CD4-positive, alpha-beta T cell (primary cell): ENCODE results near the gene CYTH2. TPM values are rescaled to one million over a fixed set of nuclear protein-coding genes. Genes with fewer than 3 reads are reported as not detected.

ENCODE experiments used
- ATAC-seq: fragments of 200-7000 bp; cut with Tn5 transposase; one replicate; pipeline ENCODE4 v1.10.0; 2022; ENCODE audit warnings: mild to moderate bottlenecking; ENCODE audit not compliant: poor library complexity
- CTCF ChIA-PET: fragments of 350-600 bp; sonication (Branson Sonifier 250); formaldehyde crosslinking; loops from one replicate; lab custom pipeline; 2021; ENCODE audit warnings: antibody characterized with exemption, inconsistent platforms; lab: Charles Lee
- POLR2A ChIA-PET: fragments of 350-600 bp; sonication (Branson Sonifier 250); formaldehyde crosslinking; loops from one replicate; lab custom pipeline; 2021; ENCODE audit warnings: antibody characterized with exemption, inconsistent platforms; lab: Charles Lee
- DNase-seq, 14 experiments: peaks; one replicate each; pipeline ENCODE4 v3.0.0-alpha.2; 2013 to 2020; ENCODE audit warnings: mixed read lengths in 2 of 14
- H3K27ac ChIP-seq, 2 donors: one replicate each; pipeline versions ENCODE4 v1.5.1 to v1.7.0; 2013; ENCODE audit warnings: low read length in 2 of 2, low read depth in 1 of 2, mild to moderate bottlenecking in 1 of 2
- H3K27me3 ChIP-seq, 2 experiments: 1 replicate in 1 of 2; 2 replicates in 1 of 2; pipeline versions ENCODE4 v1.6.1 to v1.7.0; 2013; ENCODE audit warnings: low read length in 2 of 2, control low read depth in 1 of 2, mild to moderate bottlenecking in 1 of 2, moderate library complexity in 1 of 2; ENCODE audit not compliant: insufficient read depth in 2 of 2, control insufficient read depth in 1 of 2
- H3K36me3 ChIP-seq: one replicate; pipeline ENCODE4 v1.6.1; 2013; ENCODE audit warnings: low read length, control low read depth; ENCODE audit not compliant: insufficient read depth
- H3K4me1 ChIP-seq: one replicate; pipeline ENCODE4 v1.6.1; 2013; ENCODE audit warnings: low read length, control low read depth; ENCODE audit not compliant: insufficient read depth
- H3K4me3 ChIP-seq: one replicate; pipeline ENCODE4 v1.5.1; 2013; ENCODE audit warnings: mild to moderate bottlenecking, low read length, moderate library complexity
- H3K9me3 ChIP-seq, 2 experiments: 1 replicate in 1 of 2; 2 replicates in 1 of 2; pipeline versions ENCODE4 v1.6.1 to v1.7.0; 2013; ENCODE audit warnings: low read length in 2 of 2, mild to moderate bottlenecking in 2 of 2, control low read depth in 1 of 2, moderate library complexity in 1 of 2; ENCODE audit not compliant: control insufficient read depth in 1 of 2, insufficient read depth in 1 of 2
- H3K27ac Mint-ChIP-seq: one replicate; pipeline ENCODE4 v1.8.0; 2020; ENCODE audit warnings: mixed read lengths
- H3K27me3 Mint-ChIP-seq: one replicate; pipeline ENCODE4 v1.8.0; 2021; ENCODE audit warnings: mixed read lengths
- H3K36me3 Mint-ChIP-seq: one replicate; pipeline ENCODE4 v1.8.0; 2021; ENCODE audit warnings: low read depth, mixed read lengths
- H3K4me1 Mint-ChIP-seq: one replicate; pipeline ENCODE4 v1.8.0; 2021; ENCODE audit warnings: low read depth, mixed read lengths
- H3K4me3 Mint-ChIP-seq: one replicate; pipeline ENCODE4 v1.8.0; 2020; ENCODE audit warnings: mild to moderate bottlenecking, mixed read lengths
- H3K9me3 Mint-ChIP-seq: one replicate; pipeline ENCODE4 v1.8.0; 2020; ENCODE audit warnings: mixed read lengths
- CTCF ChIP-seq: fragments of 200-600 bp; IDR thresholded peaks from one replicate; pipeline ENCODE4 v1.8.0; 2022; ENCODE audit warnings: antibody characterized with exemption, mild to moderate bottlenecking
- intact Hi-C, 2 experiments: fragments of 100-400 bp; cut with DNase I in 1 of 2; cut with micrococcal nuclease in 1 of 2; formaldehyde crosslinking; loops; one replicate each; pipeline versions ENCODE4 v1.15.1 to v1.9.0; 2023 to 2025; cut with DNase I, micrococcal nuclease
- total RNA-seq, 174 experiments: library from RNA in 2 of 174; stranded (reverse) in 2 of 174; gene quantifications; one replicate each; pipeline ENCODE4 v1.2.3 and lab custom pipeline; 2021 to 2026

The CYTH2 gene
- total RNA-seq, 2 experiments from 2014 or later = 23.4 to 25.3 TPM

DNA sequence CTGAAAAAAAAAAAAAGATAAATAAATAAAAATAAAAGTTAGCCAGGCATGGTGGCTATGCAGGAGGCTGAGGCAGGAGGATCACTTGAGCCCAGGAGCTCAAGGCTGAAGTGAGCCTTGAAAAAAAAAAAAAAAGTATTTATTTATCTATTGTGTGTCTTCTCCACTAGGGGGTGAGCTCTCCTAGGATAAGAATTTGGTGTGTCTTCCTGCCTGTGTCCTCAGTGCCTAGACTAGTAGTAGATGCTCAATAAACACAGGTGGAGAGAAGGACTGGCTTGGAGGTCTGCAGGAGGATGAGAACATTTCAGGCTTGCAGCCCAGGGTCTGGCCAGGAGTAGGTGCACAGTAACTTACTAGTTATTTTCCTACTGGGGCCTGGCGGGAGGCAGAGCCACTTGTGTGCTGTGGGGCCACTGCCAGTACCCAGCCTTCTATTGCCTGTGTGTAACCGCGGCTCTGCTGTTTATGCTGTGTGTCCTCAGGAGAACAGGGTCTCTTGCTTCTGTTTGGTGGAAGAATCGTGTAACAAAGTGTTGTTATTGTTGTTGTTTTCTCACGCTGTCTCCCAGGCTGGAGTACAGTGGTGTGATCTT lies 37.1 kb downstream of the CYTH2 start:
- peak in 4 of 14 experiments; percentile 31 to 78 (median 72) for DNase-seq
- H3K4me3 Mint-ChIP-seq = peak overlapping the region; percentile 16
- peaks cover 16% of the 10 kb centered on the region for H3K36me3 Mint-ChIP-seq
- H3K27me3 ChIP-seq = no peaks in the 10 kb centered on the region
- H3K27me3 Mint-ChIP-seq = no peaks in the 10 kb centered on the region
- TF ChIP-seq CTCF = peak; percentile 68
- peaks cover 26% of the 10 kb centered on the region for H3K4me1 Mint-ChIP-seq
- H3K27ac Mint-ChIP-seq = no peak overlapping the region
- peak; percentile 10 for ATAC-seq
- ChIA-PET CTCF (interaction anchor here (0.6 to 3.7 kb wide), 13 partner anchors 8 to 115 kb away, joined by 3 to 30 read pairs (median 4); partner anchors contain the start of genes KDELR1, RPL18 and SPHK2), POLR2A (interaction anchor here (0.6 to 1.0 kb wide), 6 partner anchors 75 to 131 kb away, joined by 3 to 5 read pairs (median 4); no protein-coding TSS in a partner anchor)
- H3K4me3 ChIP-seq = no peak overlapping the region
- H3K9me3 ChIP-seq = peaks cover 0 to 3% of the 10 kb centered on the region in 2 experiments
- intact Hi-C loops = loop anchor here (1.0 to 10.0 kb wide), 5 partner anchors 78 to 336 kb away; partner anchors contain the start of gene MAMSTR (in 1 of the 2)
- no peaks in the 10 kb centered on the region for H3K9me3 Mint-ChIP-seq
- peaks cover 28% of the 10 kb centered on the region for H3K4me1 ChIP-seq
- no peak overlapping the region for H3K27ac ChIP-seq
- H3K36me3 ChIP-seq = peaks cover 11% of the 10 kb centered on the region

DNA sequence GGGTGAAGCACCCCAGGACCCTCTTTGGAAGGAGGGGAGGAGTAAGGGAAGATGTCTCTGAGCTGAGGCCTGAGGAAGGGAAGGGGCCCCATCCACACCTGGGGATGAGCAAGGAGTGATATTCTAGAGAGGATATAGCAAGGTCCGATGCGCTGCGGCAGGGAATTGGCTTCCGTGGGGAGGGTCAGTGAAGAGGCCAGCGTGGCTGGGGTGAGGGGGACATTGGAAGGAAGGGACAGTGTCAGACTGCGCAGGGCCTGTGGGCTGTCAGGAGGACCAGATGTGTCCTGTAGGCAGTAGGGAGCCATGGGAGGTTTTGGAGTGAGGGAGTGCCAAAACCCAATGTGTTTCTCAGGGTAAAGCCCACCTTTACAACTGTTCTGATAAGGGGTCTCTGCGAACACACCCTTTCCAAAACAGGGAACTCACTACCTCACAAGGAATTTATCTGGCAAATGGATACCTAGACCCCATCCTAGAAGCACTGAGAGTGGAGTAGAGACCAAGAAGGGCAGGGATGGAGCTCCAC lies 38.8 kb downstream of the CYTH2 start:
- intact Hi-C loops = loop anchor here in 1 of 2 experiments (5.0 to 10.0 kb wide), 2 partner anchors 207 to 334 kb away; partner anchors contain the start of gene MAMSTR
- POLR2A ChIA-PET = no interaction called here
- Histone ChIP-seq H3K36me3 (peaks cover 11% of the 10 kb centered on the region), H3K27me3 (no peaks in the 10 kb centered on the region), H3K9me3 (no peaks in the 10 kb centered on the region), H3K4me1 (peaks cover 30% of the 10 kb centered on the region), H3K4me3 (no peak overlapping the region), H3K27ac (no peak overlapping the region)
- no peak overlapping the region for H3K27ac Mint-ChIP-seq
- H3K9me3 Mint-ChIP-seq = no peaks in the 10 kb centered on the region
- H3K4me3 Mint-ChIP-seq = no peak overlapping the region
- CTCF ChIA-PET = interaction anchor here (0.9 to 3.7 kb wide), 2 partner anchors 76 to 80 kb away, joined by 7 to 25 read pairs; no protein-coding TSS in a partner anchor
- ATAC-seq (no peak), DNase-seq (no peak)
- H3K36me3 Mint-ChIP-seq = peaks cover 16% of the 10 kb centered on the region
- no peaks in the 10 kb centered on the region for H3K27me3 Mint-ChIP-seq
- H3K4me1 Mint-ChIP-seq = peaks cover 13% of the 10 kb centered on the region
- no peak for TF ChIP-seq CTCF

- no peak overlapping the region for H3K27ac ChIP-seq
- Mint-ChIP-seq H3K27me3 (no peaks in the 10 kb centered on the region), H3K9me3 (no peaks in the 10 kb centered on the region), H3K4me1 (peaks cover 12% of the 10 kb centered on the region), H3K4me3 (no peak overlapping the region), H3K27ac (no peak overlapping the region), H3K36me3 (peaks cover 16% of the 10 kb centered on the region)
- peaks cover 39% of the 10 kb centered on the region for H3K4me1 ChIP-seq
- CTCF ChIA-PET = no interaction called here
- DNase-seq (no peak), ATAC-seq (no peak)
- intact Hi-C loops = loop anchor here in 1 of 2 experiments (5.0 to 10.0 kb wide), 2 partner anchors 206 to 333 kb away; partner anchors contain the start of gene MAMSTR
- peaks cover 11% of the 10 kb centered on the region for H3K36me3 ChIP-seq
- H3K27me3 ChIP-seq = no peaks in the 10 kb centered on the region
- POLR2A ChIA-PET = interaction anchor here (0.6 kb wide), 1 partner anchor 175 kb away, joined by 3 read pairs; no protein-coding TSS in a partner anchor
- TF ChIP-seq CTCF = no peak
- no peak overlapping the region for H3K4me3 ChIP-seq
- H3K9me3 ChIP-seq = no peaks in the 10 kb centered on the region
These were observed 39.7 kb downstream of the CYTH2 start for GRCh38 chr19:48508729-48509411.
